HFFc6 (cell line): ENCODE results near the gene STXBP6. TPM values are rescaled to one million over a fixed set of nuclear protein-coding genes. Genes with fewer than 3 reads are reported as not detected.

Experiments
- DNase-seq: peaks from one replicate; pipeline ENCODE4 v3.0.0-alpha.2; 2018
- H3K27ac Mint-ChIP-seq: 2 replicates; pipeline ENCODE4 v1.8.0; 2020; ENCODE audit warnings: mild to moderate bottlenecking, mixed read lengths
- H3K27me3 Mint-ChIP-seq: 2 replicates; pipeline ENCODE4 v1.8.0; 2021; ENCODE audit warnings: mild to moderate bottlenecking, moderate library complexity, mixed read lengths; ENCODE audit not compliant: insufficient read depth
- H3K36me3 Mint-ChIP-seq: 2 replicates; pipeline ENCODE4 v1.8.0; 2021; ENCODE audit warnings: low read depth, mixed read lengths
- H3K4me1 Mint-ChIP-seq: 2 replicates; pipeline ENCODE4 v1.8.0; 2020; ENCODE audit warnings: low read depth, mixed read lengths
- H3K4me3 Mint-ChIP-seq: 2 replicates; pipeline ENCODE4 v1.8.0; 2020; ENCODE audit warnings: mild to moderate bottlenecking, moderate library complexity, mixed read lengths
- H3K9me3 Mint-ChIP-seq: 2 replicates; pipeline ENCODE4 v1.8.0; 2020; ENCODE audit warnings: mild to moderate bottlenecking, mixed read lengths
- total RNA-seq, 6 experiments: library from RNA; stranded (reverse); fragmentation: NEBNext Ultra II Directional; extraction: Animal tissue kit (Norgen Biotek cat#: 25700); gene quantifications; 2 replicates in 1 of 6; 3 replicates in 5 of 6; pipeline ENCODE4 v1.2.3, GENCODE V29; 2021
- TF ChIP-seq, protein P1 (sequence below): fragments of 200-600 bp; sonication (generic); IDR thresholded peaks from 2 replicates; pipeline ENCODE4 v1.5.0; 2021; ENCODE audit warnings: antibody characterized with exemption, mild to moderate bottlenecking

The STXBP6 gene
- total RNA-seq, 6 experiments from 2014 or later, result 15.4 to 17.5 (median 17.0) TPM

DNA sequence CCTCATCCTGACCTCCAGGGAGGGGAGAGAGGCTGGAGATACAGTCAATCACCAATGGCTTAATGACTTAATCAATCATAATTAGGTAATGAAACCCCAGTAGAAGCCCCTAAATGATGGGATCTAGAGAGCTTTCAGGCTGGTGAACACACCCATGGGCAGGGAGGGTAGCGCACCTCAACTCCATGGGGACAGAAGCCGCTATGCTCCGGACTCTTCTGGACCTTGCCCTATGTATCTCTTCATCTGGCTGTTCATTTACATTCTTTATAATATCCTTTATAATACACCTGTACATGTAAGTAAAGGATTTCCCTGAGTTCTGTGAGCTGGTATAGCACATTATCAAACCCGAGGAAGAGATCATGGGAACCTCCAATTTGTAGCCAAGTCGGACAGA is 205.9 kb downstream of the STXBP6 start:
- H3K27ac Mint-ChIP-seq, result no peak overlapping the region
- H3K27me3 Mint-ChIP-seq, result no peaks in the 10 kb centered on the region; the same call in 1 of the 2 replicates
- no peak overlapping the region for H3K4me3 Mint-ChIP-seq

DNA sequence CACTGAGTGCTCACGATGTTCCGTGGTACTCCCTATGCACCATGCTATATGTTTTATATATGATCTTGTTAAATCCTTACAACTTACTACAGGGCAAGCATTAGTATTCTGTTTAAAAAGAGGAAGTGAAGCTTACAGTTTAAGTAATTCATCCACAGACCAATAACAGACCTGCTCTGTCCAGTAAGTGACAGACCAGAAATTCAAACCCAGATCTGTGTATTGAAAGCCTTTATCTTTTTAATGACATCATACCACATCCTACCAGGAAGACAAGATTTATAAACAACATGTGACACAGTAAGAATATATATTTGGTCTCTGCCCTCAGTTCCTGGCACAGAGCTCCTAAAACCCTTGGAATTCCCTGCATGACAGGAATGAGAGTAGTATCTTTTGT is 206.5 kb downstream of the STXBP6 start:
- Mint-ChIP-seq H3K4me3 (no peak overlapping the region), H3K27me3 (no peaks in the 10 kb centered on the region; the same call in 1 of the 2 replicates), H3K9me3 (no peaks in the 10 kb centered on the region), H3K36me3 (no peaks in the 10 kb centered on the region), H3K4me1 (peaks cover 48% of the 10 kb centered on the region), H3K27ac (no peak overlapping the region)
- DNase-seq, result no peak
- TF ChIP-seq, protein P1, sequence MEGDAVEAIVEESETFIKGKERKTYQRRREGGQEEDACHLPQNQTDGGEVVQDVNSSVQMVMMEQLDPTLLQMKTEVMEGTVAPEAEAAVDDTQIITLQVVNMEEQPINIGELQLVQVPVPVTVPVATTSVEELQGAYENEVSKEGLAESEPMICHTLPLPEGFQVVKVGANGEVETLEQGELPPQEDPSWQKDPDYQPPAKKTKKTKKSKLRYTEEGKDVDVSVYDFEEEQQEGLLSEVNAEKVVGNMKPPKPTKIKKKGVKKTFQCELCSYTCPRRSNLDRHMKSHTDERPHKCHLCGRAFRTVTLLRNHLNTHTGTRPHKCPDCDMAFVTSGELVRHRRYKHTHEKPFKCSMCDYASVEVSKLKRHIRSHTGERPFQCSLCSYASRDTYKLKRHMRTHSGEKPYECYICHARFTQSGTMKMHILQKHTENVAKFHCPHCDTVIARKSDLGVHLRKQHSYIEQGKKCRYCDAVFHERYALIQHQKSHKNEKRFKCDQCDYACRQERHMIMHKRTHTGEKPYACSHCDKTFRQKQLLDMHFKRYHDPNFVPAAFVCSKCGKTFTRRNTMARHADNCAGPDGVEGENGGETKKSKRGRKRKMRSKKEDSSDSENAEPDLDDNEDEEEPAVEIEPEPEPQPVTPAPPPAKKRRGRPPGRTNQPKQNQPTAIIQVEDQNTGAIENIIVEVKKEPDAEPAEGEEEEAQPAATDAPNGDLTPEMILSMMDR, result no peak

More for the DNA sequence above, 205.9 kb downstream of the STXBP6 start:
- no peak for DNase-seq
- H3K36me3 Mint-ChIP-seq, result no peaks in the 10 kb centered on the region
- TF ChIP-seq, protein P1, result no peak
- no peaks in the 10 kb centered on the region for H3K9me3 Mint-ChIP-seq
- H3K4me1 Mint-ChIP-seq, result peaks cover 49% of the 10 kb centered on the region

GRCh38 chr14:24840204-24840893 is 209.6 kb downstream of the STXBP6 start:
- no peak for DNase-seq
- Mint-ChIP-seq H3K4me1 (peaks cover 35% of the 10 kb centered on the region), H3K36me3 (no peaks in the 10 kb centered on the region), H3K27ac (no peak overlapping the region), H3K27me3 (no peaks in the 10 kb centered on the region; the same call in 1 of the 2 replicates), H3K4me3 (no peak overlapping the region), H3K9me3 (no peaks in the 10 kb centered on the region)
- TF ChIP-seq, protein P1, result no peak

- peaks cover 34% of the 10 kb centered on the region for H3K4me1 Mint-ChIP-seq
- no peak overlapping the region for H3K4me3 Mint-ChIP-seq
- TF ChIP-seq, protein P1, result no peak
- no peak overlapping the region for H3K27ac Mint-ChIP-seq
- no peaks in the 10 kb centered on the region for H3K9me3 Mint-ChIP-seq
- no peaks in the 10 kb centered on the region for H3K36me3 Mint-ChIP-seq
- no peaks in the 10 kb centered on the region for H3K27me3 Mint-ChIP-seq
- DNase-seq, result no peak
Observed at GRCh38 chr14:24839617-24840203, 210.2 kb downstream of the STXBP6 start.

- Mint-ChIP-seq H3K4me1 (peaks cover 34% of the 10 kb centered on the region), H3K27me3 (no peaks in the 10 kb centered on the region), H3K9me3 (no peaks in the 10 kb centered on the region), H3K27ac (no peak overlapping the region), H3K4me3 (no peak overlapping the region), H3K36me3 (no peaks in the 10 kb centered on the region)
- no peak for DNase-seq
- TF ChIP-seq, protein P1, result no peak
Observed at GRCh38 chr14:24838945-24839616, 210.9 kb downstream of the STXBP6 start.
